ENCODE data around the gene STOX2.

STOX2 gene

GRCh38 chr4:183905081-183905592 lies at the start of gene STOX2:
STOX2 (plus strand) TSS chr4:183905307; CDS start chr4:183906791, 1,484 bp downstream.
- DNase-seq: peak; percentile 33

GRCh38 chr4:183855323-183856190 lies 49.5 kb upstream of the STOX2 start:
- DNase-seq: no peak

GRCh38 chr4:183857040-183857439 lies 48.1 kb upstream of the STOX2 start:
- DNase-seq: no peak

GRCh38 chr4:183858011-183858615 lies 47.0 kb upstream of the STOX2 start:
- DNase-seq: no peak

- DNase-seq: no peak
Measured at GRCh38 chr4:183860119-183860518, 45.0 kb upstream of the STOX2 start.

GRCh38 chr4:183860731-183861130 lies 44.4 kb upstream of the STOX2 start:
- no peak for DNase-seq

- no peak for DNase-seq
Measured at GRCh38 chr4:183861426-183861825, 43.7 kb upstream of the STOX2 start.

GRCh38 chr4:183863155-183863825 lies 41.8 kb upstream of the STOX2 start:
- no peak for DNase-seq

- DNase-seq: no peak
Measured at GRCh38 chr4:183867247-183867646, 37.9 kb upstream of the STOX2 start.

- no peak for DNase-seq
Measured at GRCh38 chr4:183870997-183871396, 34.1 kb upstream of the STOX2 start.

- DNase-seq: no peak
Measured at GRCh38 chr4:183871581-183871980, 33.5 kb upstream of the STOX2 start.

- peak; percentile 34 for DNase-seq
Measured at GRCh38 chr4:183872531-183872930, 32.6 kb upstream of the STOX2 start.

- DNase-seq: peak; percentile 56
Measured at GRCh38 chr4:183873409-183874185, 31.5 kb upstream of the STOX2 start.

GRCh38 chr4:183875251-183875825 lies 29.8 kb upstream of the STOX2 start:
- DNase-seq: peak; percentile 56

- DNase-seq: no peak
Measured at GRCh38 chr4:183876268-183876934, 28.7 kb upstream of the STOX2 start.

- no peak for DNase-seq
Measured at GRCh38 chr4:183878251-183878970, 26.7 kb upstream of the STOX2 start.

GRCh38 chr4:183885205-183885720 lies 19.8 kb upstream of the STOX2 start:
- DNase-seq: no peak

GRCh38 chr4:183887351-183887750 lies 17.8 kb upstream of the STOX2 start:
- DNase-seq: no peak

GRCh38 chr4:183888564-183888963 lies 16.5 kb upstream of the STOX2 start:
- DNase-seq: no peak

- DNase-seq: no peak
Measured at GRCh38 chr4:183889190-183889589, 15.9 kb upstream of the STOX2 start.

- DNase-seq: no peak
Measured at GRCh38 chr4:183897193-183897592, 7.9 kb upstream of the STOX2 start.

Data from MV-4-11 (cell line).